Spleen (tissue), 7 donors: ENCODE results near the gene CD163L1.

Experiments
- POLR2A ChIP-seq, 3 donors: fragments of 450-650 bp; IDR thresholded peaks; one replicate each; pipeline ENCODE4 v1.5.1; 2017; ENCODE audit warnings: antibody characterized with exemption in 3 of 3, mild to moderate bottlenecking in 1 of 3
- POLR2AphosphoS5 ChIP-seq, 3 donors: sonication (generic); formaldehyde crosslinking; IDR thresholded peaks; one replicate each; pipeline ENCODE4 v1.5.1; 2017; ENCODE audit warnings: antibody characterized with exemption in 3 of 3
- TF ChIP-seq, protein P1 (sequence below), 11 experiments: fragments of 200-600 bp in 7 of 11; fragments of 450-650 bp in 4 of 11; sonication (generic) in 4 of 11; IDR thresholded peaks in 8 of 11; conservative IDR thresholded peaks in 3 of 11; 1 replicate in 7 of 11; 2 replicates in 4 of 11; pipeline versions ENCODE4 v1.4.0 to v1.8.0; 2016 to 2021; ENCODE audit warnings: antibody characterized with exemption in 11 of 11, inconsistent platforms in 4 of 11, mild to moderate bottlenecking in 1 of 11
- donor health status: DM: no; HTN: no; CAD: no; lungs with moderate emphysema.
- donor health status: DM: no; HTN: no; CAD: no.
- donor health status: DM: no; HTN: no; CAD: no.

- TF ChIP-seq, protein P1, sequence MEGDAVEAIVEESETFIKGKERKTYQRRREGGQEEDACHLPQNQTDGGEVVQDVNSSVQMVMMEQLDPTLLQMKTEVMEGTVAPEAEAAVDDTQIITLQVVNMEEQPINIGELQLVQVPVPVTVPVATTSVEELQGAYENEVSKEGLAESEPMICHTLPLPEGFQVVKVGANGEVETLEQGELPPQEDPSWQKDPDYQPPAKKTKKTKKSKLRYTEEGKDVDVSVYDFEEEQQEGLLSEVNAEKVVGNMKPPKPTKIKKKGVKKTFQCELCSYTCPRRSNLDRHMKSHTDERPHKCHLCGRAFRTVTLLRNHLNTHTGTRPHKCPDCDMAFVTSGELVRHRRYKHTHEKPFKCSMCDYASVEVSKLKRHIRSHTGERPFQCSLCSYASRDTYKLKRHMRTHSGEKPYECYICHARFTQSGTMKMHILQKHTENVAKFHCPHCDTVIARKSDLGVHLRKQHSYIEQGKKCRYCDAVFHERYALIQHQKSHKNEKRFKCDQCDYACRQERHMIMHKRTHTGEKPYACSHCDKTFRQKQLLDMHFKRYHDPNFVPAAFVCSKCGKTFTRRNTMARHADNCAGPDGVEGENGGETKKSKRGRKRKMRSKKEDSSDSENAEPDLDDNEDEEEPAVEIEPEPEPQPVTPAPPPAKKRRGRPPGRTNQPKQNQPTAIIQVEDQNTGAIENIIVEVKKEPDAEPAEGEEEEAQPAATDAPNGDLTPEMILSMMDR (IDR thresholded peaks at IDR 0.05 in 8 of 11, conservative IDR thresholded peaks at IDR 0.05 in 3 of 11): no peak
- TF ChIP-seq POLR2A (IDR thresholded peaks at IDR 0.05) (no peak), POLR2AphosphoS5 (IDR thresholded peaks at IDR 0.05) (no peak)
These were observed 9.3 kb downstream of the CD163L1 start for GRCh38 chr12:7434670-7435069.
